Posterior vena cava (tissue), 2 donors: ENCODE measurements around the gene THAP4. TPM values are rescaled to one million over a fixed set of nuclear protein-coding genes. Genes with fewer than 3 reads are reported as not detected.
A peak's percentile ranks its signal among the peaks of the same experiment; 100 is the strongest.

Experiments
- DNase-seq: peaks from one replicate; pipeline ENCODE4 v3.0.0-alpha.2; 2020; ENCODE audit warnings: low spot score
- intact Hi-C, 2 donors: fragments of 100-400 bp; cut with DNase I; formaldehyde crosslinking; loops; one replicate each; pipeline versions ENCODE4 v1.14.1 to v1.14.2; 2022 to 2023
- long read RNA-seq, 2 donors: library from polyadenylated mRNA; unstranded; transcript quantifications; one replicate each; pipeline ENCODE4 v2.0.0, GENCODE V29; 2020 to 2021
- total RNA-seq, 2 donors: library from RNA; stranded (reverse); fragmentation: NEBNext Ultra II Directional; extraction: Animal tissue kit (Norgen Biotek cat#: 25700); gene quantifications; one replicate each; pipeline ENCODE4 v1.2.1, GENCODE V29; 2021
- donor health status: DM: yes; HTN: yes; CAD: no.
- donor health status: DM: yes; HTN: yes; CAD: no.

Gene THAP4, protein sequence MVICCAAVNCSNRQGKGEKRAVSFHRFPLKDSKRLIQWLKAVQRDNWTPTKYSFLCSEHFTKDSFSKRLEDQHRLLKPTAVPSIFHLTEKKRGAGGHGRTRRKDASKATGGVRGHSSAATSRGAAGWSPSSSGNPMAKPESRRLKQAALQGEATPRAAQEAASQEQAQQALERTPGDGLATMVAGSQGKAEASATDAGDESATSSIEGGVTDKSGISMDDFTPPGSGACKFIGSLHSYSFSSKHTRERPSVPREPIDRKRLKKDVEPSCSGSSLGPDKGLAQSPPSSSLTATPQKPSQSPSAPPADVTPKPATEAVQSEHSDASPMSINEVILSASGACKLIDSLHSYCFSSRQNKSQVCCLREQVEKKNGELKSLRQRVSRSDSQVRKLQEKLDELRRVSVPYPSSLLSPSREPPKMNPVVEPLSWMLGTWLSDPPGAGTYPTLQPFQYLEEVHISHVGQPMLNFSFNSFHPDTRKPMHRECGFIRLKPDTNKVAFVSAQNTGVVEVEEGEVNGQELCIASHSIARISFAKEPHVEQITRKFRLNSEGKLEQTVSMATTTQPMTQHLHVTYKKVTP
- total RNA-seq, result 10 to 100 TPM; 31.2 to 32.1 TPM
- long read RNA-seq, donor 1, transcript THAP4-204 (6 exons, 2,367 nt), result major isoform, 18 of 23 reads
- long read RNA-seq, donor 1, partial matches to known transcripts, result 2 of 23 reads
- long read RNA-seq, donor 1, other reads (novel, unspliced or antisense), result 2 of 23 reads
- long read RNA-seq, donor 2, transcript THAP4-204 (6 exons, 2,367 nt), result major isoform, 69 of 86 reads
- long read RNA-seq, donor 2, partial matches to known transcripts, result 12 of 86 reads
- long read RNA-seq, donor 2, other reads (novel, unspliced or antisense), result 4 of 86 reads

DNA sequence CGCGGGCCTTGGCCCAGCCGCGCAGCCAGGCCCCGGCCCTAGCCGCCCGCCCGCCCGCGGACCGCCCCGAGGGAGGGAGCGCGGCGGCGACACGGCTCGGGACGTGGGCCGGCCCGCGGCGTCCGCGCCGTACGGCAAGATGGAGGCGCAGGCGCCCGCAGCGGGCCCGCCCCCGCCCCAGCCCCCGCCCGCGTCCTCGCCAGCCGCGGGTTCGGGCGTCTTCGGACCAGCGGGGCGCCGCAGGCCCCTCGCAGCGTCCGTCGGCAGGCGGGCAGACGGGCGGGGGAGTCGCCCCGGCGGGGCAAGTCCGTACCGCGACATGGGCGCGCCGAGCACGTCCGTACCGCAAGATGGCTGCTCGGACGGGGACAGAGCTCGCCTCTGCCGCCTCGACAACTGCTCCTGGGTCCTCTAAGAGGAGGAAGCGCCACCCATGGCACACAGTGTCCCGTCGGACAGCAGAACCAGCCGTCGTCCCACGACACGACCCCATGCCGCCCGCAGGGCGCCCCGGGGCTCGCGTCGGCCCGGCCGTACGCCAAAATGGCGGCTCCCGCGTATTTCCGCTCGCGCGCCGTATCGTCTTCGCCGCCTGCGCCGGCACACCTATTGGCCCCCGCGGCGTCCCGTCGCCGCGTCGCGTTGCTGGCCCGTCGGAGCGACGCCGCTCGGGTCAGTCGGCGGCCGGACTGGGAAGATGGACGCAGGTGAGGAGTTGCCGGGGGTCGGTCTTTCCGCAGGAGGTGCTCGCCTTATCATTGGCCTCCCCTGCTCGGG is at the start of gene THAP4, which contains the start of gene ATG4B:
Gene THAP4 (minus strand): TSS at position 141 of the 777 bp plus-strand sequence. CDS start 141 bp downstream, outside the sequence.
Gene ATG4B (plus strand): TSS at position 676 of the 777 bp plus-strand sequence. CDS start 22 bp downstream, at position 698.
- peak; percentile 96 for DNase-seq
- intact Hi-C loops, result no loop called here

DNA sequence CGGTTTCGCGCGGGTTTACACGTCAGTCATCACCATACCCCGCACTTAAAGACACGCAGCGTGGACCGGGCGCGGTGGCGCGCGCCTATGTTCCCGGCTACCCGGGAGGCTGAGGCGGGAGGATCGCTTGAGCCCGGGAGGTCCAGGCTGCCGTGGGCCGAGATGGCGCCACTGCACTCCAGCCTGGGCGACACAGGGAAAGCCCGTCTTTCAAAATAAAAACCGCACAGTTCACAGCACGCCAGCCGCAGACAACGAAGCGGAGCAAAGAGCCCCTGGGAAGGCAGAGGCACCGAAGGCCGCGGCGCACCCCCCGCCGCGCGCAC is 49.3 kb upstream of the THAP4 start:
- intact Hi-C loops, result no loop called here
- no peak for DNase-seq

DNA sequence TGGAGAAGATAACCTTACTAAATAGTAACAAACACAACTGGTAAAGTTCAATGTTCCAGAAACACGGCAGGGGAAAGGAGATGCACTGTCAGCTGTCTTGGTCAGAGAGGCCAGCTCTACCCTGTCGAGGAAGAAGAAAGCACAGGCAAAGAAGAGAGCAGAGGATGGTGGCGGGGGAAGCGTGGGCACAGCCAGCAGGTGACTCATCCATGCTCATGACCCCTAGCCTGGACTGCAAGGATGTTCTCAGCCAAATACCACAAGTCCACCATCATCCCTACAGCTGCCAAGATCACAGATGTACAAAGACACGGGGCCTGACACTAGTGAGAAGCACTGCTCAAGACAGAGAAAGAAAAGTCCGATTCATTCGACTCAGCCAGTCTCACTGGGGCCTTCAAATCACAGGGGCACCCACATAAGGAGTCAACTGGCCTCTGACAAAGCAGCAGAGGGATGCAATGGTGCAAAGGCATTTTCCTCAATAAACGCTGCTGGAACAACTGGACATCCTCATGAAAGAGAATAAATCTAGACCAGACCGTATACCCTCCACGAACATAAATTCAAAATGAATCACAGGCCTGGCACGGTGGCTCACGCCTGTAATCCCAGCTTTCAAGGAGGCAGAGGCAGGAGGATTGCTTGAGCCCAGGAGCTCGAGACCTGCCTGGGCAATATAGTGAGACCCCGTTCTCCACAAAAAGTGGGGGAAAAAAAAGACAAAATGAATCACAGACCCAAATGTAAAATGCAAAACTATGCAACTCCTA is 44.1 kb upstream of the THAP4 start:
- no peak for DNase-seq

DNA sequence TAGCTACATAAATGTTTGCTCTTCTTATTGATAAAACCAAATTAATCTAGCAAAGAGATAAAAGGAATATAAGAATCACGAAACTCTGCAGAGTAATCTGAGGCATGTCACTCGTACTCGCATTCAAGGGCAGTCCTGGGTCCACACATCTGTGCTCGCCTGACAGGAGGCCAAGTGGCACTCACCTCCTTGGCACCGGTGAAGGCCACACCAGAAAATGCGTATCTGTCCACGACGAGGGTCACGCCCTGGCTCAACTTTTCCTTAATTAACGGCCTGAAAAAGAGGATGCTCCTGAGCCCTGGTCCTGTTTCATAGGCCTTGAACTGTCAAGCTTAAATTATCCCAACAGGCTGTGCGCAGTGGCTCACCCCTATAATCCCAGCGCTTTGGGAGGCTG is 43.1 kb upstream of the THAP4 start:
- intact Hi-C loops, result no loop called here
- no peak for DNase-seq

More for the DNA sequence above, 44.1 kb upstream of the THAP4 start:
- intact Hi-C loops, result no loop called here

DNA sequence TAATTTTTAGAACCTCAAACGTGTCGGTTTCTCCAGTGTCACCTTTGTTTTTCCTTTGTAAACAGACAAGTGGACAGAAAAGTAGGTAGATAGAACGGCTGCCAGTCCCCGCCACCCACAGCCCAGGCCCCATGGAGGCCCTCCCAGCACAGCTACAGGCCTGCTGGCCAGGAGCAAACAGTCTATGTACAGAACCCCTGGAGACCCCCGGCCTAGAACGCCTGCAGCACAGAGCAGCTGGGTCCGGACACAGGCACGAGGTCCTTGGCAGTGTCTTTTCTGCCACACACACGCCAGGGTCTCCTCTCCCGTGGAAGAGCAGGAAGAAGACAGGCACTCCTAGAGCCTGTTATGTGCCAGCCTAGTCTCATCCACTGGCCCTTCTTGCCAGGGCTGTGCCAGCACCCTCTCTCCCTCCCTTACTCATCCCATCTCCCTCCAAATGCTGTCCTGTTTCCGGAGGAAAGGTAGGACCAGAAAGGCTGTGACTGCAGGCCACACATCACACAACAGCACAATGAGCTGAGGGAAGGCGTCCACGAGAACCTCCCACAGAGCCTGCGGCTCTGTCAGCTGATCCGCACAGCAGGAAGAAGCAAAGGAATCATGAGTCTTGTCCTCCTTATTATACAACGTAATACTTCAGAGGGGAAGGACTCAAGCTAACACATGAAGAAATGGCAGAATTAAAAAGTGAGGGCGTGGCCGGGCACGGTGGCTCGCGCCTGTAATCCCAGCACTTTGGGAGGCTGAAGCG is 42.0 kb upstream of the THAP4 start:
- no peak for DNase-seq
- intact Hi-C loops, result no loop called here

DNA sequence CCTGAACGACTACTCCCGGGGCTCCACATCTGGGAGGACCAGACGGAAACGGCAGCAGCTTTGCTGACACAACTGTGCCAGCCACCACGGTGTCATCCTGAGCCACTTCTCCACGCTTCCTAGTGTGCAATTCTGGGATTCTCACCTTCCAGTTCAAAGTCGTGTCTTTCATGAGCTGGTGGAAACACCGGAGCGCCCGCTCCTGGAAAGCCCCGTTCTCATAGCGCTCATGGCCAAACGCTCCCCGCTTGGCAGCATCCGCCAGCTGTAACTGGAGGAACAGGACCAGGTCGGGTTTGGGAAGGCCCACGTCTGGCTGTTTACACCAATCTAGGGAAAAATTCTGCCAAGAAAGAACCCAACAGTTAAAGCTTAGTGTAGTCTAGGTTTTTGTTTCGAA is 41.3 kb upstream of the THAP4 start:
- intact Hi-C loops, result no loop called here
- DNase-seq, result no peak

DNA sequence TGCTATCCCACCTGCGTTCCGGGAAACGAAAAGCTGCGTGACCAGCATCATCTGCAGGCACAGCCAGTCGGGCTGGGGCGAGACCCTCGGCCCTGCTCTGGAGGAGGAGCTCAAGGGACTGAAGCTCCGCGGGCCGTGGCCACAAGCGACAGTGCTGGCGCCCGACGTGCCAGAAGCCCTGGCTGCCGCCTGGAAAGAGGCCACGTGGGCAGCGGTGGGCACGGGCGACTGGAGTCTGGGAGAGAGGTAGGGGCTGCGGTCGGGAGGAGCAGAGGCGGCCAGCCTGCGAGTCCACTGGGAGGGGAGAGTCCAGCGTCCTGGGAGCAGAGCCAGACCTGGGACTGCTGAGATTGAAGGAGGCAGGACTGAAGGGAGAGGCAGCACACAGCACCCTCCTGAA is 40.4 kb upstream of the THAP4 start:
- DNase-seq, result no peak
- intact Hi-C loops, result no loop called here

DNA sequence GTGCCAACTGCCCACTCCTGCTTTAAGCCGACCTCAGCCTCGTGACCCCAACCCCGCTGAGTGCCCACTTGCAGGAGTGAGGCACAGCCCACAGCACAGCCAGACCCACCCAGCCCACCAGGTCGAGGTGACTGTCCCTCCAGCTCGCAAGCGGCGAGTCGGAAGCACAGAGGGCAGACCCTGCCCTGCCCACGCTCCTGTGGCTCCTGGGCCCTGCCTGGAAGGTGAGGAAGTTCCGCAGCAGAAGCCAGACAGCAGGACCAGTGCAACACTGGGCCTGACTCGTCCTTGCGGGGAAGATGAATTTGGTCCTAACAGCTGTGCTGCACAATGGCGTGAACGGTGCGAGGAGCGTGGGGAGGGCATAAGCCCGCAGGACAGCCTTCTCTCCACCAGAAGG is 39.7 kb upstream of the THAP4 start:
- intact Hi-C loops, result no loop called here

DNA sequence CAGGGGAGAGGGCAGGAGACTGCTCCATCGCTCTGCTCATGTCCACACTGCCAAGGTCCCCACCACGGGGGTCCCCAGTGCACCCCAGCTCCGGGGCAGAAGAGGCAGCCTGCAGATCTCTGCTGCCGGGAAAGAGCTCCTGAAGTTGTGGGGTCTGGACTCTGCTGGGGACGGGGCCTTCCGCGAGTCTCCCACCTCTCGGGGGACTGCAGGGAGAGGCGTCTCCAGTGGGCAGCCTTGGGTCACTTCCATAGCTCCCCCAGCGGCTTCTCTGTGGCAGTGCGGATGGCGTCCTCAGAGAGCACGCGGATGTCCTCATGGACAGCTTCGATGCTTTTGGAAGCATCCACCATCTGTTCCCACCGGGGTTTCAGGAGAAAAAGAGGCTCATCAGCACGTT is 38.9 kb upstream of the THAP4 start:
- intact Hi-C loops, result no loop called here
- no peak for DNase-seq

More for the DNA sequence above, 39.7 kb upstream of the THAP4 start:
- DNase-seq, result no peak

DNA sequence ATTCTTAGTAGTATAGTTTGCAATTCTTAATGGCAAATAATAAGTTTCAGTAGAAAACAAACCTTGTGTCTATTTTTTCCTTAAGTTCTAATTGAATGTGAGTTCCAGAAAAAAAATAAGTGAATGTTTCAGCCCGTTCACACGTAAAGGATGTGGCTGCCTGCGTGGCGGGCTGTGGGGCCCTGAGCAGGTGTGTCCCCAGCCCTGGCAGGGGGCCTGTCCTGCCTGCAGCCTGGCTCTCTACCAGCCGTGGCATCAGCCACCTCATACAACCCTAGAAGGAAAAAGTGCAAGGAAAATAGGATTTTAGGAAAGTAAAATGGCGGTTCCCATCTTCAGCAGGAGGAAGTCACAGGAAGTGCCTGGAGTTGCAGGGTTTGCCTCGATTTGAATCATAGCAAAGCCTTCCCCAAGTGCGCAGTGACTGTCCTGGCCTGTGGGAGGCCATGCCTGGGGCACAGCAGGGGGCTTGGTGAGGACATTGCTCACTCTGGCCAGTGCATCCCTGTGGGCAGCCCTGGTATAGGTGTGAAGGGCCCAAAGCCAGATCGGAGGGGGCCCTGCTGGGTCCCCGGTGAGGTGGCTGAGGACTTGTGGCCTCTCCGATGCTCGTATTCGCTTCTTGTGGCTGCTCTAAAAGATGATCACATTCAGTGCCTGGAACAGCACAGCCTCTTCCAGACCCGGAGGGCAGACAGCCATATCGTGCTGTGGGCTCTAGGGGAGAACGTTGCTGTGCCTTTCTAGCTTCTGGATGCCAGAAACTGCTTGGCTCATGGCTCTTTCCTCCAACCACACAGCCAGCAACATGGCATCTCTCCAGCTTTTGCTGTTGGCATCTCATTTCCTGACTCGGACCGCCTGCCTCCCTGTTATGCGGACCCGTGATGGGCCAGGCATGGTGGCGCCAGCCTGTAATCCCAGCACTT is 37.1 kb upstream of the THAP4 start:
- intact Hi-C loops, result no loop called here
- DNase-seq, result no peak

DNA sequence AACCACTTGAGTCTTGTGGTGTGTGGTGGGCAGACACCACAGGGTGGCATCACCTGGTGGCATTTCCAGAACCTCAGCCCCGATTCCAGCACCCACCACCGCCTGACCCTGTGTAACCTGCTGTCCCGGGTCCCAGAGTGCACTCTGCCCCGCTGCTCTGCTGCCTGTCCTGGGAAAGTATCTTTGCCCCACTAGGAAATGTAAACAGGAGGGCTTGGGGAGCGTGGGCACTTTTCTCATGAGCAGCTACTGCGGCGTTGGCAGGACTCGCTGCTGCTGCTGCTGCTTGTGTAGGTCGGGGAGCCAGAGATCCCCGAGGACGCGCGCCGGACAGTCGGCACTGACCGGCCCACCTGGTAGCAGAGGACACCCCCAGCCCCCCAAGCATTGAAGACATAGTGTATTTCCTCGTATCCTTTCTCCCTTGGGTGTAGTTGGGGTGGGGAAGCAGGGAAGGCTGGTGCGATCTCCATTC is 36.3 kb upstream of the THAP4 start:
- intact Hi-C loops, result no loop called here
- DNase-seq, result no peak

DNA sequence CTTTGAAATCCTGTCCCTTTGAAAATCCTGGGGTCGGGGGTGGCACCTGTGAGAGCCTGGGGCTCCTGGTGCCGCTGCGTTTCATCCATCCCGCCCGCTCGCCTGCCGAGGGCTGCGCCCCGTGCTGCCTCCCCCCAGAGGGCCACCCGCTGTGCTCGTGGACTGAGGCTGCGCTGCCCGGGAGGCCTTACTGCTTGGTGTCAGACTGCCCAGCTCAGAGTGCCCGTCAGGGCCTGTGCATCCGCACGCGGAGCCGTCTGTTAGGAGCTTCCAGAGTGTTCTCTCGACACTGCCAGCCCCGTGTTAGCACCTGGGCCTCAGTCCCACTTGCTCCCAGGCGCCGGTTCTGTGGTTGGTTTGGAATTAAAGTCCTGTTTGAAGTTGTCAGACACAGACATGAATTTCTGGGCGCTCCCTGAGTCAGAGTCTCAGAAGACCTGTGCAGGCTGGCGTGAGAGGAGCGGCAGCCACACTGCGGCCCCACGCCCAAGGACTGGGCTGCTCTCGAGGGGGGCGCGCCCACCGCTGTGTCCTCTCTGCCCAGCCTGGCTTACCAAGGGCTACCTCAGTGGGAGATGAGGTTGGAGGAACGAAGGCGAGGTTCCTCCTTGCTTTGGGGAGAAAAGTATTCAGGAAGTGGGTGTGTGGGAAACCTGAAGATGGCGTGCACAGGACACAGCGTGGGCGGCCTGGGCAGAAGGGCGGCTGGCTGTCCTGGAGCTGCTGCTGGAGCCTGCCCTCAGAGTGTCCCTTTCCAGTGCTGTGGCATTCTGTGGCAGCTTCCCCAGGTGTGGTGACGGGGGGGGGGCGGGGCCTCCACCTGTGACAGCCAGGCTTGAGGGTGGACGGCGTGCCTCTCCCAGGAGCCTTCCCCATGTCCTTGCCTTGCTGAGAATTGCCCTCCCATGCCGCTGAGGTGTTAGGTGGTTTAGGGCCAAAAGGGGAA is 35.6 kb upstream of the THAP4 start:
- no peak for DNase-seq
- intact Hi-C loops, result no loop called here

DNA sequence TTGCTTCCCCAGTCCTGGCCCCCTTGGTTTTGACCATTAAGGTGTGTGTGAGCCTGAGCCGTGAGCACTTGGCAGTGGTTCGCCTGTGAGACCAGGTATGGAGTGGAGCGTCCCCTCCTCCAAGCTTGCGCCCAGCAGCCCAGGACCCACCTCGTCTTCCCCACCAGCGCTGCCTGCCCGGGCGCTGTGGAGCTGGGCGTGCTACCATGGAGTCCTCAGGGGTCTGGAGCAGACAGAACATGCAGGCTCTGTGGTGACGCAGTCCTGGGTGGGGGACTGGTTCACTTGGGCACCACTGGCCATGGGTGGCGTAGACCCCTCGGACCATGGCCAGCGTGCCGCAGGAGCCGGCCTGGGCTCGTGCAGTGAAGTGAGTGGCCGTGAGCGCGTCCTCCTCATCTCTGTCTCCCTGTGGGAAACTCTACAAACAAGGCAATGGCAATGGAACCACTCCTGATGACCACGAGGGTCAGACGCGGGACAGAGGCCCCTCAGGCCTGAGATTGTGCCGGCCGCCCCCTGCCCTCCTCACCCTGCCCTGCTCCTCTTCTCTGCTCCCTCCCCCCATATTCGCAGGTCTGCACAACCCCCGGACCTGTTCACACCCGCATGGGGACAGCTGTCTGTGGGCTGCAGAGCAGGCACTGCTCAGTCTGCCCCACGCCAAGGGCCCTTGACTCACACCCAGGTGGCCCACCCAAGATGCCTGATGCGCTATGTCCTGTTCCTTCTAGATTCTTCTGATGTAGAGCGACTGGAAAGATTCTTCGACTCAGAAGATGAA is 34.7 kb upstream of the THAP4 start:
- intact Hi-C loops, result no loop called here
- DNase-seq, result no peak

DNA sequence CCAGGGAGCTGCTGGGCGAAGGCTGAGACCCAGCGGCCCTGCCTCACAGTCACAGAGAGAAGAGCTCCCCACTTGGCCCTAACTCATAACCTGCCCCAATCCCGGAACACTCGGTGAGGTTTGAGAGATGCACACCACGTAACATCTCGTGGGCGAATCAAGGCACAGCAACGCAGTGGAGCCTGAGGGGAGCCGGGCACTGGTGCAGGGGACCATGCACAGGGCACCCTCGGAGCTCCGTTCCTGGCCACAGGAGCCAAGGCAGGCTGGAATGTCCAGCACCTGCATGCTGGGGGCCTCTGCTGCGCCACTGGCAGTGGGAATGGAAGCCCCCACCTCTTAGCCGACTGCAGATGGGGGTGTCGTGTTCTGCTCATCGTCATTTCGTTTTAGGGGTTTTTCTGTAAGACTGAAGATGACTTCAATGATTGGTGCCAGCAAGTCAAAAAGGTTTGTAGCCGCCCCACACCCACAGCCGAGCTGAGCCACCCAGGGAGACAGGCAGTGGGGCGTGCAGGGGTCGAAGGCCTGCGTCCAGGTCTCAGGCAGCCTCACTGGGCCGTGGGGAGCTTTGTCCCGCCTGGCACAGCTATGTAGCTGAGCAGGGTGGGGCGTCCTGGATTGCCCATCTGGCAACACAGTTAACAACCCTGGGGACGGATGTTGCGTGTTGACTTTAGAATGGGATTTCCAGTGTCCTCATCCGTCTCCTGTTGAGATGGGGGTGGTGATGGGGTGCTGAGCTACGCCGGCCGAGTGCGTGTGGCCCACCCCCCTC is 33.6 kb upstream of the THAP4 start:
- intact Hi-C loops, result no loop called here
- DNase-seq, result no peak

DNA sequence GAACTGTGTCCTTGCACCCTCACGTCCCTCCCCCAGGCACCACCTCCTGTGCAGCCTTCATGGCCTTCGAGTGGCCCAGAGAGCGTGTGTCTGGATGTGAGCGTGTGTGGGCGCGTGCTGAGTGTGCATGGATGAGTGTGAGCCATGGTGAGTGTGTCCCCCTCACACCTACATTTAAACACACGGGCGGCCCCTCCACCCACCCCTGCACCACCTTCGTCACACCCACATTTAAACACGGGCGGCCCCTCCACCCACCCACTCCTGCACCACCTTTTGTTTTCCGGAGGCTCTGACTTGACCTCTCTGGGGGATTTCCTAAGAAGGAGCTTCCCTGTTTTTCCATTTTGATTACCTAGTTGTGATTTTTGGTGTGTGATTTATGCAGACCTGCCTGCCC is 31.9 kb upstream of the THAP4 start:
- intact Hi-C loops, result no loop called here

More for the DNA sequence above, 31.9 kb upstream of the THAP4 start:
- DNase-seq, result no peak
